ENCODE data around the gene MAPT. TPM values are rescaled to one million over a fixed set of nuclear protein-coding genes. Genes with fewer than 3 reads are reported as not detected.

MAPT gene
- total and polyA plus RNA-seq, 2 of the 13 experiments (the other 11 are each of a cell fraction or from before 2014, with no cell fraction given): 2.1 to 2.8 TPM

GRCh38 chr17:45935710-45936509, 41.6 kb downstream of the MAPT start (continued):
- TF ChIP-seq ZNF691 (CRISPR knock-in tag; IDR thresholded peaks at IDR 0.05; ENCODE audit: borderline replicate concordance, low read depth): peak; percentile 56; the same call in 1 of the 2 replicates
- no peak for TF ChIP-seq GABPA (IDR thresholded peaks at IDR 0.05; ENCODE audit: low read depth, low read length)
- no peak; the same call in 1 of the 2 replicates for TF ChIP-seq GABPA (CRISPR knock-in tag; IDR thresholded peaks at IDR 0.05; ENCODE audit: low read depth)
- TF ChIP-seq TCF7L2 (IDR thresholded peaks at IDR 0.05; ENCODE audit: low read depth, low read length): no peak
- TF ChIP-seq ZNF383 (CRISPR knock-in tag; IDR thresholded peaks at IDR 0.05; ENCODE audit: borderline replicate concordance): no peak
- TF ChIP-seq ZMYM4 (CRISPR knock-in tag; IDR thresholded peaks at IDR 0.05): peak; percentile 96
- TF ChIP-seq PAX8 (CRISPR knock-in tag; IDR thresholded peaks at IDR 0.05; ENCODE audit: borderline replicate concordance): no peak
- peak; percentile 99 for TF ChIP-seq ZBTB39 (CRISPR knock-in tag; IDR thresholded peaks at IDR 0.05)
- peak; percentile 97 for TF ChIP-seq MTA1 (CRISPR knock-in tag; IDR thresholded peaks at IDR 0.05; ENCODE audit: borderline replicate concordance)
- TF ChIP-seq MEIS1 (CRISPR knock-in tag; IDR thresholded peaks at IDR 0.05; ENCODE audit: borderline replicate concordance): no peak; the same call in 1 of the 2 replicates
- no peak for TF ChIP-seq CEBPB (IDR thresholded peaks at IDR 0.05; ENCODE audit: borderline replicate concordance, low read depth, low read length)
- TF ChIP-seq TOE1 (CRISPR knock-in tag; IDR thresholded peaks at IDR 0.05): no peak
- TF ChIP-seq ZNF839 (CRISPR knock-in tag; IDR thresholded peaks at IDR 0.05; ENCODE audit: borderline replicate concordance): no peak
- TF ChIP-seq ZBTB14 (CRISPR knock-in tag; IDR thresholded peaks at IDR 0.05): peak; percentile 49; the same call in 1 of the 2 replicates
- no peak for TF ChIP-seq RFX1 (IDR thresholded peaks at IDR 0.05)
- peak; percentile 93 for TF ChIP-seq HMG20A (CRISPR knock-in tag; IDR thresholded peaks at IDR 0.05; ENCODE audit: borderline replicate concordance)
- TF ChIP-seq ZFYVE20 (CRISPR knock-in tag; IDR thresholded peaks at IDR 0.05; ENCODE audit: borderline replicate concordance, low read depth): no peak
- peak; percentile 94 for TF ChIP-seq BRD4 (CRISPR knock-in tag; IDR thresholded peaks at IDR 0.05)
- no peak for TF ChIP-seq ZNF674 (CRISPR knock-in tag; IDR thresholded peaks at IDR 0.05; ENCODE audit: low read depth)
- peak; percentile 99 for TF ChIP-seq GATAD2A (CRISPR knock-in tag; IDR thresholded peaks at IDR 0.05)
- TF ChIP-seq HES4 (CRISPR knock-in tag; IDR thresholded peaks at IDR 0.05; ENCODE audit: borderline replicate concordance): peak; percentile 37
- no peak for TF ChIP-seq RBM22 (optimal IDR thresholded peaks at IDR 0.05; ENCODE audit: low read length)
- TF ChIP-seq ZNF274 (CRISPR knock-in tag; IDR thresholded peaks at IDR 0.05): 0 out of 2 replicates have a peak, but pooled peaks have one; percentile 18

Measured in HepG2 (cell line).